ENCODE measurements around the gene TNIP1.

Gene TNIP1

GRCh38 chr5:151053796-151054462 lies 26.9 kb downstream of the TNIP1 start:
- TF ChIP-seq CTCF (IDR thresholded peaks at IDR 0.05): no peak
- Histone ChIP-seq H3K4me3 (ENCODE audit: low read depth, low read length) (no peak overlapping the region), H3K36me3 (ENCODE audit: control insufficient read depth, insufficient read depth, low read length) (no peaks in the 10 kb centered on the region), H3K79me2 (peaks cover 48% of the 10 kb centered on the region), H2AFZ (no peak overlapping the region), H3K9ac (no peak overlapping the region), H3K27ac (no peak overlapping the region), H3K4me2 (ENCODE audit: low read length) (no peak overlapping the region), H3K27me3 (ENCODE audit: control insufficient read depth, insufficient read depth, low read length) (no peaks in the 10 kb centered on the region), H3K9me3 (ENCODE audit: control insufficient read depth, low read length) (no peaks in the 10 kb centered on the region), H3K4me1 (peaks cover 10% of the 10 kb centered on the region)

GRCh38 chr5:151052836-151053235 lies 28.0 kb downstream of the TNIP1 start:
- H3K9ac ChIP-seq: no peak overlapping the region
- no peak overlapping the region for H2AFZ ChIP-seq
- no peaks in the 10 kb centered on the region for H3K9me3 ChIP-seq (ENCODE audit: control insufficient read depth, low read length)
- H3K4me2 ChIP-seq (ENCODE audit: low read length): no peak overlapping the region
- TF ChIP-seq CTCF (IDR thresholded peaks at IDR 0.05): no peak
- no peak overlapping the region for H3K27ac ChIP-seq
- H3K4me3 ChIP-seq (ENCODE audit: low read depth, low read length): no peak overlapping the region
- no peaks in the 10 kb centered on the region for H3K27me3 ChIP-seq (ENCODE audit: control insufficient read depth, insufficient read depth, low read length)
- no peaks in the 10 kb centered on the region for H3K36me3 ChIP-seq (ENCODE audit: control insufficient read depth, insufficient read depth, low read length)
- H3K4me1 ChIP-seq: peaks cover 10% of the 10 kb centered on the region
- H3K79me2 ChIP-seq: peaks cover 39% of the 10 kb centered on the region

GRCh38 chr5:151051931-151052608 lies 28.8 kb downstream of the TNIP1 start:
- no peak overlapping the region for H3K9ac ChIP-seq
- H3K79me2 ChIP-seq: peaks cover 33% of the 10 kb centered on the region
- TF ChIP-seq CTCF (IDR thresholded peaks at IDR 0.05): no peak
- H2AFZ ChIP-seq: no peak overlapping the region
- no peaks in the 10 kb centered on the region for H3K9me3 ChIP-seq (ENCODE audit: control insufficient read depth, low read length)
- H3K4me2 ChIP-seq (ENCODE audit: low read length): no peak overlapping the region
- H3K27me3 ChIP-seq (ENCODE audit: control insufficient read depth, insufficient read depth, low read length): no peaks in the 10 kb centered on the region
- no peak overlapping the region for H3K27ac ChIP-seq
- H3K36me3 ChIP-seq (ENCODE audit: control insufficient read depth, insufficient read depth, low read length): no peaks in the 10 kb centered on the region
- H3K4me1 ChIP-seq: peaks cover 10% of the 10 kb centered on the region
- H3K4me3 ChIP-seq (ENCODE audit: low read depth, low read length): no peak overlapping the region

GRCh38 chr5:151051066-151051930 lies 29.5 kb downstream of the TNIP1 start:
- TF ChIP-seq CTCF (IDR thresholded peaks at IDR 0.05): peak; percentile 94
- Histone ChIP-seq H3K4me3 (ENCODE audit: low read depth, low read length) (no peak overlapping the region), H3K4me1 (peaks cover 10% of the 10 kb centered on the region), H3K9ac (no peak overlapping the region), H3K4me2 (ENCODE audit: low read length) (no peak overlapping the region), H2AFZ (no peak overlapping the region), H3K9me3 (ENCODE audit: control insufficient read depth, low read length) (no peaks in the 10 kb centered on the region), H3K27me3 (ENCODE audit: control insufficient read depth, insufficient read depth, low read length) (no peaks in the 10 kb centered on the region), H3K27ac (no peak overlapping the region), H3K79me2 (peaks cover 33% of the 10 kb centered on the region), H3K36me3 (ENCODE audit: control insufficient read depth, insufficient read depth, low read length) (no peaks in the 10 kb centered on the region)

Measured in parathyroid adenoma (tissue), 2 donors.